GM18951 (cell line): Measurements from ENCODE around the gene CACNA1C.

ENCODE experiments used
- POLR2A ChIP-seq: IDR thresholded peaks from 4 replicates; pipeline ENCODE4 v1.6.1; 2011; ENCODE audit warnings: mild to moderate bottlenecking; ENCODE audit not compliant: insufficient read length, insufficient read depth; ENCODE audit errors: extremely low read depth
- in situ Hi-C: fragments of 300-500 bp; cut with MboI; formaldehyde crosslinking; loops from one replicate; pipeline ENCODE4 v1.12.0; 2022; ENCODE audit warnings: low sequenced_read_pairs, mixed read lengths, inconsistent platforms; ENCODE audit not compliant: unreplicated experiment

The CACNA1C gene

GRCh38 chr12:2345902-2346301 is 293.1 kb downstream of the CACNA1C start:
- in situ Hi-C loops = no loop called here

GRCh38 chr12:2346416-2346815 is 293.6 kb downstream of the CACNA1C start:
- TF ChIP-seq POLR2A = no peak
- in situ Hi-C loops = no loop called here

More at GRCh38 chr12:2345902-2346301, 293.1 kb downstream of the CACNA1C start:
- no peak for TF ChIP-seq POLR2A

- TF ChIP-seq POLR2A = no peak
- in situ Hi-C loops = no loop called here
Measured at GRCh38 chr12:2347137-2347843, 294.5 kb downstream of the CACNA1C start.

- in situ Hi-C loops = no loop called here
Measured at GRCh38 chr12:2347844-2348481, 295.2 kb downstream of the CACNA1C start.

GRCh38 chr12:2348482-2348852 is 295.7 kb downstream of the CACNA1C start:
- in situ Hi-C loops = no loop called here
- no peak for TF ChIP-seq POLR2A

More at GRCh38 chr12:2347844-2348481, 295.2 kb downstream of the CACNA1C start:
- TF ChIP-seq POLR2A = no peak

- TF ChIP-seq POLR2A = no peak
- in situ Hi-C loops = no loop called here
Measured at GRCh38 chr12:2351161-2351560, 298.4 kb downstream of the CACNA1C start.

- in situ Hi-C loops = no loop called here
- TF ChIP-seq POLR2A = no peak
Measured at GRCh38 chr12:2352203-2352602, 299.4 kb downstream of the CACNA1C start.

- in situ Hi-C loops = no loop called here
- no peak for TF ChIP-seq POLR2A
Measured at GRCh38 chr12:2353281-2353680, 300.5 kb downstream of the CACNA1C start.

- in situ Hi-C loops = no loop called here
- no peak for TF ChIP-seq POLR2A
Measured at GRCh38 chr12:2353691-2354090, 300.9 kb downstream of the CACNA1C start.

- TF ChIP-seq POLR2A = no peak
- in situ Hi-C loops = no loop called here
Measured at GRCh38 chr12:2354151-2354991, 301.6 kb downstream of the CACNA1C start.

GRCh38 chr12:2355198-2355597 is 302.4 kb downstream of the CACNA1C start:
- TF ChIP-seq POLR2A = no peak
- in situ Hi-C loops = no loop called here

GRCh38 chr12:2355604-2356003 is 302.8 kb downstream of the CACNA1C start:
- TF ChIP-seq POLR2A = no peak

GRCh38 chr12:2356601-2357125 is 303.9 kb downstream of the CACNA1C start:
- in situ Hi-C loops = no loop called here
- no peak for TF ChIP-seq POLR2A

More at GRCh38 chr12:2355604-2356003, 302.8 kb downstream of the CACNA1C start:
- in situ Hi-C loops = no loop called here
